Ishikawa (cell line): ENCODE results near the gene SCN2A.

Source experiments
- CEBPB ChIP-seq: IDR thresholded peaks from 2 replicates; pipeline ENCODE4 v1.6.1; 2012
- CREB1 ChIP-seq: IDR thresholded peaks from 2 replicates; pipeline ENCODE4 v1.6.1; 2012; ENCODE audit warnings: low read depth
- EGR1 ChIP-seq: IDR thresholded peaks from 2 replicates; pipeline ENCODE4 v1.6.1; 2012
- EP300 ChIP-seq: IDR thresholded peaks from 2 replicates; pipeline ENCODE4 v1.6.1; 2012; ENCODE audit warnings: borderline replicate concordance
- FOXM1 ChIP-seq: IDR thresholded peaks from 2 replicates; pipeline ENCODE4 v1.6.1; 2012; ENCODE audit warnings: low read depth, borderline replicate concordance
- NFIC ChIP-seq: IDR thresholded peaks from 2 replicates; pipeline ENCODE4 v1.6.1; 2012
- RAD21 ChIP-seq: IDR thresholded peaks from 2 replicates; pipeline ENCODE4 v1.6.1; 2012; ENCODE audit warnings: low read depth
- TAF1 ChIP-seq: IDR thresholded peaks from 2 replicates; pipeline ENCODE4 v1.6.1; 2012; ENCODE audit warnings: low read depth, mild to moderate bottlenecking
- TCF12 ChIP-seq: IDR thresholded peaks from 2 replicates; pipeline ENCODE4 v1.6.1; 2012; ENCODE audit warnings: low read depth
- TEAD4 ChIP-seq: IDR thresholded peaks from 2 replicates; pipeline ENCODE4 v1.6.1; 2012
- USF1 ChIP-seq: IDR thresholded peaks from 2 replicates; pipeline ENCODE4 v1.6.1; 2012
- YY1 ChIP-seq: IDR thresholded peaks from 2 replicates; pipeline ENCODE4 v1.6.1; 2012; ENCODE audit warnings: low read depth
- ZBTB7A ChIP-seq: IDR thresholded peaks from 2 replicates; pipeline ENCODE4 v1.6.1; 2012; ENCODE audit warnings: low read depth
- TF ChIP-seq, protein P1 (sequence below): IDR thresholded peaks from 2 replicates; pipeline ENCODE4 v1.6.1; 2012; ENCODE audit warnings: low read depth, mild to moderate bottlenecking
- TF ChIP-seq, protein P2 (sequence below): IDR thresholded peaks from 2 replicates; pipeline ENCODE4 v1.6.1; 2012

Gene SCN2A

DNA sequence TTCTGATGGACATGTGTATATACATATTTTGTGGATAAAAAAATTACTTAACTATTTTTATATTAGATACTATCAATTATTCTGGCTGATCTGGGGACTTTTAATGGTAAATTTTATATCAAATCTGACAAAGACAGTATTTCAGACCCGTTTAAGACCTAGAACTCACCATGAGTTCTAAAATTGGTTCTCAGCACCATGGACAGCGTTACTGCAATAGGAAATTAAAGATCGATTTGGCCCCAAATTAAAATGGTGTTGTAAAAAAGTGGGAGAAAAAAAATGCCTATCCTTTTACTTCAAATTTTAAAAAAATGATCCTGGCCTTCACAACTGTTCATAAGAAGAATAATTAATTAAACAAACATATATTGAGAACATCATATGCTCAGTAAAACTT is 919 bp upstream of the SCN2A start:
- TF ChIP-seq, protein P1, sequence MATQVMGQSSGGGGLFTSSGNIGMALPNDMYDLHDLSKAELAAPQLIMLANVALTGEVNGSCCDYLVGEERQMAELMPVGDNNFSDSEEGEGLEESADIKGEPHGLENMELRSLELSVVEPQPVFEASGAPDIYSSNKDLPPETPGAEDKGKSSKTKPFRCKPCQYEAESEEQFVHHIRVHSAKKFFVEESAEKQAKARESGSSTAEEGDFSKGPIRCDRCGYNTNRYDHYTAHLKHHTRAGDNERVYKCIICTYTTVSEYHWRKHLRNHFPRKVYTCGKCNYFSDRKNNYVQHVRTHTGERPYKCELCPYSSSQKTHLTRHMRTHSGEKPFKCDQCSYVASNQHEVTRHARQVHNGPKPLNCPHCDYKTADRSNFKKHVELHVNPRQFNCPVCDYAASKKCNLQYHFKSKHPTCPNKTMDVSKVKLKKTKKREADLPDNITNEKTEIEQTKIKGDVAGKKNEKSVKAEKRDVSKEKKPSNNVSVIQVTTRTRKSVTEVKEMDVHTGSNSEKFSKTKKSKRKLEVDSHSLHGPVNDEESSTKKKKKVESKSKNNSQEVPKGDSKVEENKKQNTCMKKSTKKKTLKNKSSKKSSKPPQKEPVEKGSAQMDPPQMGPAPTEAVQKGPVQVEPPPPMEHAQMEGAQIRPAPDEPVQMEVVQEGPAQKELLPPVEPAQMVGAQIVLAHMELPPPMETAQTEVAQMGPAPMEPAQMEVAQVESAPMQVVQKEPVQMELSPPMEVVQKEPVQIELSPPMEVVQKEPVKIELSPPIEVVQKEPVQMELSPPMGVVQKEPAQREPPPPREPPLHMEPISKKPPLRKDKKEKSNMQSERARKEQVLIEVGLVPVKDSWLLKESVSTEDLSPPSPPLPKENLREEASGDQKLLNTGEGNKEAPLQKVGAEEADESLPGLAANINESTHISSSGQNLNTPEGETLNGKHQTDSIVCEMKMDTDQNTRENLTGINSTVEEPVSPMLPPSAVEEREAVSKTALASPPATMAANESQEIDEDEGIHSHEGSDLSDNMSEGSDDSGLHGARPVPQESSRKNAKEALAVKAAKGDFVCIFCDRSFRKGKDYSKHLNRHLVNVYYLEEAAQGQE: peak; percentile 92
- TF ChIP-seq CREB1: no peak
- TF ChIP-seq, protein P2, sequence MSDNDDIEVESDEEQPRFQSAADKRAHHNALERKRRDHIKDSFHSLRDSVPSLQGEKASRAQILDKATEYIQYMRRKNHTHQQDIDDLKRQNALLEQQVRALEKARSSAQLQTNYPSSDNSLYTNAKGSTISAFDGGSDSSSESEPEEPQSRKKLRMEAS: no peak
- no peak for TF ChIP-seq RAD21

- TF ChIP-seq, protein P1: no peak
- TF ChIP-seq FOXM1: no peak
These were observed 772 bp downstream of the SCN2A start for GRCh38 chr2:165239856-165240515.

- TF ChIP-seq NFIC: no peak
- no peak for TF ChIP-seq CREB1
- TF ChIP-seq FOXM1: no peak
- TF ChIP-seq TEAD4: no peak
- no peak for TF ChIP-seq EP300
- TF ChIP-seq, protein P2: no peak
- TF ChIP-seq, protein P1: no peak
- TF ChIP-seq USF1: no peak
- TF ChIP-seq EGR1: no peak
- TF ChIP-seq YY1: no peak
- no peak for TF ChIP-seq CEBPB
- no peak for TF ChIP-seq ZBTB7A
- TF ChIP-seq RAD21: no peak
- no peak for TF ChIP-seq TAF1
- TF ChIP-seq TCF12: no peak
These were observed 1.7 kb downstream of the SCN2A start for GRCh38 chr2:165240916-165241315.

GRCh38 chr2:165245081-165245793 is 6.0 kb downstream of the SCN2A start:
- TF ChIP-seq TCF12: no peak

DNA sequence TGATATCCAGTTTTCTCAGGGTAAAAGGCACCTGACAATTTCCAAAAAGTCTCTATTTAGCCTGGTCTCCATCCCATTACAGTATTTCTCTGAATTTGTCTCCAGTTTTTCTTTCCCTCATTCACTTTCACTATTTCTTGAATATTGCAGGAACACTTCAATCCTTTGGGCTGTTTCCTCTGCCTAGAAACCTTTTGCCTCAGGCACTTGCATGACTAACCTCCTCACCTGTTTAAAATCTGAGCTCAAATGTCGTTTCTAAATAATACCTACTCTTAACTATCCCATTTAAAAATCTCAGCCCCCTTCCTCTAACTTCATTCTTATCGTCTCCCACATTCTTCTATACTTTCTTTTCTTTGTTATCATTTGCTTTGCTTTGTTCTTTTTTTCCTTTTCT is 9.0 kb downstream of the SCN2A start:
- TF ChIP-seq CREB1: no peak
- TF ChIP-seq, protein P2: no peak
- no peak for TF ChIP-seq FOXM1
- no peak for TF ChIP-seq TAF1
- TF ChIP-seq USF1: no peak
- no peak for TF ChIP-seq YY1
- no peak for TF ChIP-seq EGR1
- no peak for TF ChIP-seq TCF12
- TF ChIP-seq, protein P1: no peak
- no peak for TF ChIP-seq TEAD4
- TF ChIP-seq NFIC: no peak
- TF ChIP-seq RAD21: no peak
- no peak for TF ChIP-seq CEBPB
- TF ChIP-seq ZBTB7A: no peak
- no peak for TF ChIP-seq EP300
